KMS-11 (cell line): Measurements from ENCODE around the gene PAK6.
A peak's percentile ranks its signal among the peaks of the same experiment; 100 is the strongest.

Experiments used
- H2AFZ ChIP-seq: fragments of 200-600 bp; sonication (generic); 2 replicates; pipeline ENCODE4 v1.6.1; 2016; ENCODE audit warnings: antibody characterized with exemption, mixed run types, low read depth
- H3K27ac ChIP-seq: fragments of 200-600 bp; sonication (generic); 2 replicates; pipeline ENCODE4 v1.6.1; 2016; ENCODE audit warnings: mild to moderate bottlenecking, mixed run types
- H3K27me3 ChIP-seq: fragments of 200-600 bp; sonication (generic); 2 replicates; pipeline ENCODE4 v1.6.1; 2017; ENCODE audit warnings: mild to moderate bottlenecking, low read depth, mixed run types, moderate library complexity; ENCODE audit not compliant: insufficient read depth
- H3K36me3 ChIP-seq: fragments of 200-600 bp; sonication (generic); 2 replicates; pipeline ENCODE4 v1.6.1; 2017; ENCODE audit warnings: mild to moderate bottlenecking, mixed run types; ENCODE audit not compliant: insufficient read depth
- H3K4me1 ChIP-seq: fragments of 200-600 bp; sonication (generic); 2 replicates; pipeline ENCODE4 v1.6.1; 2016; ENCODE audit warnings: mild to moderate bottlenecking, low read depth, mixed run types; ENCODE audit not compliant: poor library complexity, severe bottlenecking
- H3K4me2 ChIP-seq: fragments of 200-600 bp; sonication (generic); 2 replicates; pipeline ENCODE4 v1.7.0; 2016; ENCODE audit warnings: mild to moderate bottlenecking, mixed run types
- H3K4me3 ChIP-seq: fragments of 200-600 bp; sonication (generic); IDR thresholded peaks from 2 replicates; pipeline ENCODE4 v1.6.1; 2017; ENCODE audit warnings: low read depth, low read length, mixed read lengths; ENCODE audit not compliant: insufficient read depth
- H3K79me2 ChIP-seq: fragments of 200-600 bp; sonication (generic); 2 replicates; pipeline ENCODE4 v1.6.1; 2016; ENCODE audit warnings: low read depth, mixed run types; ENCODE audit not compliant: insufficient read depth
- H3K9ac ChIP-seq: fragments of 200-600 bp; sonication (generic); 2 replicates; pipeline ENCODE4 v1.6.1; 2016; ENCODE audit warnings: mild to moderate bottlenecking, mixed run types
- H4K20me1 ChIP-seq: fragments of 200-600 bp; sonication (generic); 2 replicates; pipeline ENCODE4 v1.6.1; 2016; ENCODE audit warnings: mild to moderate bottlenecking, mixed run types; ENCODE audit not compliant: insufficient read depth
- CTCF ChIP-seq: fragments of 200-600 bp; sonication (generic); conservative IDR thresholded peaks from 2 replicates; pipeline ENCODE4 v1.6.1; 2017; ENCODE audit warnings: low read depth, mild to moderate bottlenecking, antibody characterized with exemption, low read length, moderate library complexity, mixed read lengths

PAK6 gene

GRCh38 chr15:40282869-40283614 is 44.2 kb downstream of the PAK6 start, which contains the start of gene ANKRD63:
TSS of gene ANKRD63 (minus strand) at chr15:40283064. CDS start at chr15:40282586, 478 bp downstream.
- no peak within 1 kb of the TSS for H3K27ac ChIP-seq
- H3K4me2 ChIP-seq: no peak within 1 kb of the TSS
- no peak for TF ChIP-seq CTCF
- no peak within 1 kb of the TSS for H3K4me3 ChIP-seq
- H4K20me1 ChIP-seq: no peaks in the 10 kb centered on the region
- no peak within 1 kb of the TSS for H3K9ac ChIP-seq
- H2AFZ ChIP-seq: peak within 1 kb of the TSS; percentile 58
- H3K79me2 ChIP-seq: no peaks in the 10 kb centered on the region
- no peaks in the 10 kb centered on the region for H3K36me3 ChIP-seq
- H3K4me1 ChIP-seq: peaks cover 6% of the 10 kb centered on the region
- peaks cover 19% of the 10 kb centered on the region; the same call in 1 of the 2 replicates for H3K27me3 ChIP-seq

GRCh38 chr15:40283615-40284300 is 44.9 kb downstream of the PAK6 start:
- no peak overlapping the region for H3K4me3 ChIP-seq
- peaks cover 13% of the 10 kb centered on the region; the same call in 1 of the 2 replicates for H3K27me3 ChIP-seq
- no peak overlapping the region for H3K9ac ChIP-seq
- peaks cover 5% of the 10 kb centered on the region for H3K4me1 ChIP-seq
- H3K4me2 ChIP-seq: no peak overlapping the region
- H3K36me3 ChIP-seq: no peaks in the 10 kb centered on the region
- no peaks in the 10 kb centered on the region for H3K79me2 ChIP-seq
- H2AFZ ChIP-seq: no peak overlapping the region
- no peaks in the 10 kb centered on the region for H4K20me1 ChIP-seq
- H3K27ac ChIP-seq: no peak overlapping the region
- TF ChIP-seq CTCF: no peak

GRCh38 chr15:40285151-40285550 is 46.3 kb downstream of the PAK6 start:
- Histone ChIP-seq H3K79me2 (no peaks in the 10 kb centered on the region), H3K27me3 (peaks cover 7% of the 10 kb centered on the region; the same call in 1 of the 2 replicates), H4K20me1 (no peaks in the 10 kb centered on the region), H3K4me1 (no peaks in the 10 kb centered on the region), H3K4me3 (no peak overlapping the region), H3K36me3 (no peaks in the 10 kb centered on the region), H3K9ac (no peak overlapping the region), H3K27ac (no peak overlapping the region), H2AFZ (no peak overlapping the region), H3K4me2 (no peak overlapping the region)
- no peak for TF ChIP-seq CTCF

GRCh38 chr15:40285554-40286011 is 46.7 kb downstream of the PAK6 start:
- H2AFZ ChIP-seq: no peak overlapping the region
- H3K4me1 ChIP-seq: no peaks in the 10 kb centered on the region
- H3K36me3 ChIP-seq: no peaks in the 10 kb centered on the region
- H3K4me2 ChIP-seq: no peak overlapping the region
- H3K27ac ChIP-seq: no peak overlapping the region
- no peaks in the 10 kb centered on the region for H4K20me1 ChIP-seq
- TF ChIP-seq CTCF: no peak
- H3K9ac ChIP-seq: no peak overlapping the region
- no peaks in the 10 kb centered on the region for H3K79me2 ChIP-seq
- peaks cover 9% of the 10 kb centered on the region; the same call in 1 of the 2 replicates for H3K27me3 ChIP-seq
- H3K4me3 ChIP-seq: no peak overlapping the region
